Stimulated activated naive CD4-positive, alpha-beta T cell (primary cell): Measurements from ENCODE around the gene TSHZ2.

Source experiments
- DNase-seq, 6 experiments: peaks; one replicate each; lab custom pipeline; 2025; lab: John Stamatoyannopoulos, UW

The TSHZ2 gene

GRCh38 chr20:53061192-53062108 lies 89.3 kb downstream of the TSHZ2 start:
- DNase-seq = no peak

- DNase-seq = no peak
These were observed 92.8 kb downstream of the TSHZ2 start for GRCh38 chr20:53064935-53065334.

- DNase-seq = no peak
These were observed 96.1 kb downstream of the TSHZ2 start for GRCh38 chr20:53068241-53068640.

- no peak for DNase-seq
These were observed 97.0 kb downstream of the TSHZ2 start for GRCh38 chr20:53069132-53069531.

- DNase-seq = no peak
These were observed 98.1 kb downstream of the TSHZ2 start for GRCh38 chr20:53070224-53070623.

- DNase-seq = peak in 2 of 6 experiments; percentile 9 to 24
These were observed 98.7 kb downstream of the TSHZ2 start for GRCh38 chr20:53070706-53071392.

GRCh38 chr20:53071833-53072232 lies 99.7 kb downstream of the TSHZ2 start:
- no peak for DNase-seq

GRCh38 chr20:53072923-53073579 lies 100.9 kb downstream of the TSHZ2 start:
- no peak for DNase-seq

- DNase-seq = no peak
These were observed 101.7 kb downstream of the TSHZ2 start for GRCh38 chr20:53073636-53074415.

- DNase-seq = no peak
These were observed 102.7 kb downstream of the TSHZ2 start for GRCh38 chr20:53074811-53075314.

- DNase-seq = no peak
These were observed 104.5 kb downstream of the TSHZ2 start for GRCh38 chr20:53076668-53077067.

- DNase-seq = no peak
These were observed 105.4 kb downstream of the TSHZ2 start for GRCh38 chr20:53077373-53078205.

GRCh38 chr20:53078761-53079160 lies 106.6 kb downstream of the TSHZ2 start:
- no peak for DNase-seq

- no peak for DNase-seq
These were observed 107.1 kb downstream of the TSHZ2 start for GRCh38 chr20:53079261-53079691.

GRCh38 chr20:53079828-53080686 lies 107.9 kb downstream of the TSHZ2 start:
- no peak for DNase-seq

- DNase-seq = no peak
These were observed 108.5 kb downstream of the TSHZ2 start for GRCh38 chr20:53080687-53080962.

- no peak for DNase-seq
These were observed 109.1 kb downstream of the TSHZ2 start for GRCh38 chr20:53080969-53081871.

- no peak for DNase-seq
These were observed 110.0 kb downstream of the TSHZ2 start for GRCh38 chr20:53081916-53082863.
